GM19468 (cell line): ENCODE results near the gene PIGM.

ENCODE experiments used
- ATAC-seq: cut with Tn5 transposase; IDR thresholded peaks from one replicate; pipeline ENCODE4 v1.9.1; 2021; ENCODE audit warnings: mild to moderate bottlenecking, moderate library complexity, moderate number of reproducible peaks; ENCODE audit not compliant: unreplicated experiment; ENCODE audit errors: extremely low read depth

Gene PIGM

DNA sequence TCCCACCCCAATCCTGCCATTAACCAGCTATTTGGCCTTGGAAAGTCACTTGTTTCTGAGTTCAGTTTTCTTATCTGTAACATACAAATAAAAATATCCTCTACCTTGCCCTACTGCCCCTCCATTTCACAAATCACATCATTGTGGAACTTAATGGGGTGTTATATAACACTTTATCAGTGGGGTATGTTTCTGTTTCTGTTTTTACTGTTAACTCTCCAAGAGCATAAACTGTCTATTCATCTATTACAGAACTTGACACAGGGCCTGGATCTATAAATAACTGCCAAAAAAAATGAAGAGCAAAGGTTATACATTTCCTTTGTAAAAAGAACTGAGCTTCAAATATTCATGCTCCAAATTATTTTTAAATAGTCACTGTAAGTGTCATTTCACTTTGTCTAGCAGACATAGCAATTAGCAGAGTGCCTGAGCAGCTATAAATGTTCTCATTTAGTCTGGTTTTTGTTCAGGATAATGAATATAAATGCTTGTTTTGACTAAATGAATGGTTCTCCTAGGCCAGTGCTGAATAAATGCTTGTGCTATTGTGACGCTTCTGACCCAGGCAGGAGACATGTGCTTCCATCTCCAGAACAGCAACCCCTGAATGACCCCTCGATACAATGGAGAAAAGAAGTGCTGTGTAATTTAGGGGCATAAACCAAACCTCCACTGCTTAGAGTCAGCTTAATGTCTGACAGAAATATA is 7.4 kb downstream of the PIGM start:
- no peak for ATAC-seq

DNA sequence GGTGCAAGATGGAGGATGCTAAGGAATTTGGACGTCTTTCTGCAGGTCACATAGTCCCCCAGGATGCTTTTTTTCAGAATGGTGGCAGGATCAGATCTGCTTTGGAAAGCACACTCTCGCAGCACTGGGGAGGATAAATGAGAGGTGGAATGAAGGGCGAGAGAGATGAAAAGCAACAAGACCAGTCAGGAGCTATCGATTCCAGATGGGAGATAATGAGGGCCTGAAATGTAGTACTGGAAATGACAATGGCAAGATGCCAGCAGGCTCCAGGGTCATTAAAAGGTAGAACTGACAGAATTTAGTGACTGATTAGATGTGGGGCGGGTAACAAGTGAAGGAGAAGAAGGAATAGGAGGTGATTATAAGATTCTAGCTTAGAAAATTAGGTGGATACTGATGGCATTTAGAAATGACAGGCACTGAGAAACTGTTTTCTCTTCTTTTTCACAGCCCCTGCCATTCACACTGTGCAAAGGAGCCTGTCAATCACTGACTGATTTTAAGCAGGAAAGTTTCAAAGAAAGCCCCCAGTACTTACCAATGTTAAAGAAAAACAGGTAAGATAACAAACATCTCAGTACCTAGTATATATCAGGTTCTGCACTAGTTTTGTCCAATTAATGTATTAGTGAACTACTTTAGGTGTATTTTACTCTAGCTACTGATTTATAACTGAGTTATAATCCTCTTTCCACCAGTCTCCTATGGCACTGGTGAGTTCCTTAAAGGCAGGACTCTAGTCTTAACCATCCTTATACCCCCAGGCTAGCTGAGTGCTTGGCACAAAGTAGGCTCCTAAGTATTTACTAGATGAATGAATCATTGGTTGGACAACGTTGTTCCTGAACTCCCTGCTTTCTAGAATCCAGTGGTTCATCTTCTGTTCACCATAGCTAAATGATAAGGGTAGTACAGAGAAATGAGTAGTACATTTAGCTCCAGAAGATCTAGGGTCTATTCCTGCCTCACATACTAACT is 9.2 kb downstream of the PIGM start:
- no peak for ATAC-seq

GRCh38 chr1:160021376-160022074 is 10.3 kb downstream of the PIGM start:
- ATAC-seq: no peak

GRCh38 chr1:160020196-160020595 is 11.6 kb downstream of the PIGM start:
- no peak for ATAC-seq

- no peak for ATAC-seq
Measured at GRCh38 chr1:160018900-160019299, 12.9 kb downstream of the PIGM start.

- ATAC-seq: no peak
Measured at GRCh38 chr1:160018347-160018746, 13.4 kb downstream of the PIGM start.

- no peak for ATAC-seq
Measured at GRCh38 chr1:160017592-160017991, 14.2 kb downstream of the PIGM start.

DNA sequence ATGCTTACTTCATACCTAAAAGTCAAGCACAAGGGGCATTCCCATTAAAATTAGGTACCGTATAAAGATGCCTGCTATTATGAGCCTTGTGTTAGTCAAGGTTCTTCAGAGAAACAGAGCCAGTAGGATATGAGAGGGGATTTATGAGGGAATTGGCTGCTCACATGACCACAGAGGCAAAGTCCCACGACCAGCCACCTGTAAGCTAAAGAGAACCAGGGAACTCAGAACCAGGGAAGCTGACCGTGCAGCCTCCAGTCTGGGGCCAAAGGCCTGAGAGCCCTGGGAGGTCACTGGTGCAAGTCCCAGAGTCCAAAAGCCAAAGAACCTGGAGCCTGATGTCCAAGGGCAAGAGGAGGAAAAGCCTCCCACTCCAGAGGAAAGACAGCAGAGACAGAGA is 20.0 kb downstream of the PIGM start:
- no peak for ATAC-seq

DNA sequence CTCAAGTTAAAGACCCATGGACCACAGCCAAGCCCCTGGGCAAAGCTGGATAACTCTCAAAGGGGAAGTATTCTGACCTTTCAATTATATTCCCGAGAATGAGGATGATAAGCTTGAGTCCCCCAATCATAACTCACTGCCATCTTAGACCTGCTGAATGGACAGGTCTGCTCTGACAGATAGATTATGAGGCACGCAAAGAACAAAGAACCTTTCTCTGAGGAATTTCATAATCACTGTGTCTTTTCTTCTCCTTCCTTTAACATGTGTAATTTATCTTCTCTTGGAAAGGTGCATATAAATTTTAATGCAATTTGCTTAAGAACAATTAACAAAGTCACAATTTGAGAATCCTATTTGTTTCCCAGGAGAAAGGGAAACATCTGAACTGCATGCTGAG is 22.0 kb downstream of the PIGM start:
- no peak for ATAC-seq

GRCh38 chr1:160009081-160009480 is 22.7 kb downstream of the PIGM start:
- no peak for ATAC-seq

DNA sequence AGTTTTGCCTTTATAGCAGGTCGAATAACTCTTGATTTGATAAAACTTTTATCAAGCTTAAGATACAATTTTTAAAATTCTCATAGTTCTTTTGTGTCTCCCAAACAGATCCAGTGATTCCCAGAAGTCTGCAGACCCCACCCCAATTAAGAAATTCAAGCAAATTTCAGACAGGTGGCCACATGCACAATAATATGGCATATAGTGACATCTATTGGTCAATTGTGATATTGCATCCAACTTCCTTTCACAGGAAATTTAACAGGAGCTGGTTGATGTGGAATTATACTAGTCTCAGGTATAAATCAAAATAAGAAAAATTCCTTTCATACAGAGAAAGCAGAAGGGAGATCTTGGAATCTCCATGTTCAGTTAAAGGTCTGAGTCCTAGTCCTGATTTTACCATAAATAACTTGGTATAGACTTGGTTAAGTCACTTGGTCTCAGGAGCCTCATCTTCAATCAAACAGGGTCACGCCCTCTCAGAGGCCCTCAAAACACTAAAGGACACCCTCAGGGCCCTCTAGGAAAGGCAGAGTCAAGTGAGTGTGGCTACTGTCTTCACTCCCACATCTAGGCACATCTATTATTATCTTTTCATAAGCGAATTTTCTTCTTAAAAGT is 24.1 kb downstream of the PIGM start:
- ATAC-seq: no peak

DNA sequence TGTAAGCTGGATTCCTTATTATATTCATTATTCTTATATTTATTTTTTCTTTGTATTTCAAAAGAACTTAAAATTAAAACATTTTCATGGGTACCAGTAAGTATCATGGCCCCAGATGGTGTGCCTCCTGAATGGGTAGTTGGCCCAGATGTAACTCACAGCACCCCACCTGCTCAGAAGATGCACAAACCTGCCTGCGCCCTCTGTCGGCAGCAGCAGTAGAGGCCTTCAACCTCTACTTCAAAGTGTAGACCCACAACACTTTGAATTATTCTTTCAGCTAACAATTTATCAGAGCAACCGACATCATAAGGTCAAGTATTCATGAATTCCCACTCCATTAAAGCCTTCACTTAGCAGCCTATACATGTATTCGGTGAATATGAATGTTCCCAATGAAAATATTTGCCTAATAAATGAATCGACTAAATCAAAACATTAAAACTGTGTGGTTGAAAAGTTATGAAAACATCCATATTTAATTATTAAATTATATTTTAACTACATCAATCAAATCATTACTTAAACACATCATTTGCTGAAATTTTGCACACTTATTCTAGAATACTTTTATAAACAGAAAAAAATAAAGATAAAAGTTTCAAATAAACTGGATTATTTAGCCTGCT is 25.4 kb downstream of the PIGM start:
- ATAC-seq: peak; percentile 62

- ATAC-seq: no peak
Measured at GRCh38 chr1:160005070-160005469, 26.7 kb downstream of the PIGM start.

DNA sequence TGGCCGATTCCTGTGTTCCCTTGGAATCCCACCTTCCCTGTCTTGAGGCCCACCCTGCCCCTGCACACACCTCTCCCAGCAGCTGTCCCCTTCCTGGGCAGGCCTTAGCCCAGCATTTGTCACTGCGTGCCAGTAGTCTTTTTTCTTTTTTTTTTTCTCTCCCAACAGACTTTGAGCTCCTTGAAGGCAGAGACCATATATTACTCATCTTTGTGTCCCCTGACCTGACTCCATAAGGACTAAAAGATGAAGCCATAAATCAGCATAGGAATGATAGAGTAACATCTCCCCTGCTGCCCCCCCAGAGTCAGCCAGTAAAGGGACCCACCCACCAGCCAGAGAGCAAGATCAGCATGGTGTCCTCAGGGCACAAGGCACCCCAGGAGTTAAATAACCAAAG is 27.4 kb downstream of the PIGM start:
- ATAC-seq: no peak

GRCh38 chr1:160004001-160004400 is 27.8 kb downstream of the PIGM start:
- ATAC-seq: no peak

GRCh38 chr1:160001440-160001839 is 30.4 kb downstream of the PIGM start:
- ATAC-seq: no peak

DNA sequence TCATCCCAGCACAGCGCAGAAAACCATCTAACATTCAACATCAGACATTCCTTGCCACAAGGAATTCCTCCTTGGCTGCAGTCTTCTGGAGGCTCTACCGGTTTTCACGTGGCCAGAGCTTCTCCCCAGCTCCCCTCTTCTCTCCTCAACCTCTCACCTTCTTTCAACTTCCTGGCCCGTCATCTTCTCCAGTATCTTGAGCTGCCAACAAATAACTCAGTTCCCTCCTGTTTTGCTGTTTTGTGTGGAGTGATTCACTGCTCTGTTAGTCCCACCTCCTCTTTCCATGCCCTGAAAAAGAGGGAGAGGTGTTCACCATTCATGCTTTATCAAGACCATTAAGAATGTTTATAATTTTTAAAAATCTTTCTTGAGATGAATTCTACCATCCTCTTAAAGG is 32.6 kb downstream of the PIGM start:
- ATAC-seq: no peak

GRCh38 chr1:159996653-159997052 is 35.1 kb downstream of the PIGM start:
- ATAC-seq: no peak

- ATAC-seq: no peak
Measured at GRCh38 chr1:159994896-159995295, 36.9 kb downstream of the PIGM start.

- no peak for ATAC-seq
Measured at GRCh38 chr1:159993911-159994310, 37.9 kb downstream of the PIGM start.
